ENCODE results near the gene SECISBP2. TPM values are rescaled to one million over a fixed set of nuclear protein-coding genes. Genes with fewer than 3 reads are reported as not detected.

Gene SECISBP2
- total RNA-seq, 1 experiment from 2014 or later: 41.4 TPM

GRCh38 chr9:89372230-89372816 lies 54.0 kb downstream of the SECISBP2 start:
- intact Hi-C loops (cut with micrococcal nuclease; ENCODE audit: unreplicated experiment): no loop called here
- Histone ChIP-seq H3K27me3 (ENCODE audit: insufficient read depth, low read depth) (no peaks in the 10 kb centered on the region), H3K4me1 (replicated peaks; ENCODE audit: insufficient read depth) (no peaks in the 10 kb centered on the region), H3K4me2 (no peak overlapping the region), H3K9me3 (ENCODE audit: insufficient read depth, low read depth) (no peaks in the 10 kb centered on the region), H2AFZ (no peak overlapping the region), H3F3A (ENCODE audit: insufficient read depth, low read depth) (0 out of 2 replicates have a peak, but pooled peaks cover 8% of the 10 kb centered on the region), H3K4me3 (no peak overlapping the region), H3K79me2 (ENCODE audit: low read depth) (no peaks in the 10 kb centered on the region), H3K27ac (no peak overlapping the region), H3K9me2 (ENCODE audit: insufficient read depth) (no peaks in the 10 kb centered on the region), H3K36me3 (ENCODE audit: low read depth) (no peaks in the 10 kb centered on the region), H4K20me1 (ENCODE audit: insufficient read depth) (no peaks in the 10 kb centered on the region)
- CTCF ChIA-PET: no interaction called here
- no TSS peak for BruUV-seq (replicated peaks)
- no peak for TF ChIP-seq CTCF (conservative IDR thresholded peaks at IDR 0.05)
- TF ChIP-seq EZH2 (IDR thresholded peaks at IDR 0.05; ENCODE audit: low read depth): no peak
- POLR2A ChIA-PET (ENCODE audit: unreplicated experiment): interaction anchor here (0.6 kb wide), 1 partner anchor 8 kb away, joined by 5 read pairs; no protein-coding TSS in a partner anchor
- peak in 1 of 2 experiments; percentile 22 for DNase-seq

DNA sequence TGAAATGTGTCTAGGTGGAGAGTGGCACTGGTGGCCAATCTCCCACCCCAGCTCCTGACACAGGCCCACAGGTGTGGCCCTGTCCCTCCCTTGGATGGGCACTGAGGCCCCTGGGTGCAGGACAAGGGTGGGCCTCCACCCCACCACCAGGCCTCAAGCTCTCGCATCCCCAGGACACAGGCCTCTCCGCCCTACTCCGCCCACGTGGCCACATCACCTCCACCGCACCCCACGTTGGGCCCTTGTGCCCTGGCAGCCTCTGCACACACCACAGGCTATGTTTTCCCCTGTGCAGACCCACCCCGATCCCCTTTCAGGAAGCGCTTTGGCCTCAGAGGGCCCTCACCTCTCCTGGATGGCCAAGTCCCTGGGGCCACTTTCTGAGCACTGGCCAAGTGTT lies 54.7 kb downstream of the SECISBP2 start:
- TF ChIP-seq CTCF (conservative IDR thresholded peaks at IDR 0.05) (no peak), EZH2 (IDR thresholded peaks at IDR 0.05; ENCODE audit: low read depth) (no peak)
- Histone ChIP-seq H3K4me3 (no peak overlapping the region), H3K36me3 (ENCODE audit: low read depth) (no peaks in the 10 kb centered on the region), H2AFZ (no peak overlapping the region), H3K4me2 (no peak overlapping the region), H3K9me3 (ENCODE audit: insufficient read depth, low read depth) (no peaks in the 10 kb centered on the region), H4K20me1 (ENCODE audit: insufficient read depth) (no peaks in the 10 kb centered on the region), H3K4me1 (replicated peaks; ENCODE audit: insufficient read depth) (no peaks in the 10 kb centered on the region), H3K79me2 (ENCODE audit: low read depth) (no peaks in the 10 kb centered on the region), H3F3A (ENCODE audit: insufficient read depth, low read depth) (0 out of 2 replicates have a peak, but pooled peaks cover 8% of the 10 kb centered on the region), H3K27me3 (ENCODE audit: insufficient read depth, low read depth) (no peaks in the 10 kb centered on the region), H3K9me2 (ENCODE audit: insufficient read depth) (no peaks in the 10 kb centered on the region), H3K27ac (no peak overlapping the region)
- BruUV-seq (replicated peaks): no TSS peak
- POLR2A ChIA-PET (ENCODE audit: unreplicated experiment): interaction anchor here (0.6 kb wide), 1 partner anchor 8 kb away, joined by 5 read pairs; no protein-coding TSS in a partner anchor
- intact Hi-C loops (cut with micrococcal nuclease; ENCODE audit: unreplicated experiment): no loop called here
- CTCF ChIA-PET: no interaction called here
- no peak for DNase-seq

DNA sequence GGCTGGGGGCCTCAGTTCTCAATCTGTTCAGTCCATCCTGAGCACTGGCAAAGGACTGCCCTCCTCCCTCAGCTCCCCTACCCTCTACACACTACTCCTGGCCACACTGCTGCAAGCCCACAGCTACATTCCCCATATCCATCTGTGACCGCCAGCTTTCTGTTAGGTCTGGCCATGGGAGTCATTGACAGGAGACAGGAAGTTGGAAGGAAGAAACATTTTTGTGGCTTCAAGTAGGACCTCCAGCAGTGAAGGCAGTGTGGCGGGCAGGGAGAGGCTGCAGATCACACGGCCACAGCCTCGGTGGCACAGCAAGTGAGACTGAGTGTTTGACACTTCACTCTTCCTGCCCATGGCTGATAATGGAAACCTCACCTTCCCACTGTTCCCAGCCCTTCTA lies 55.9 kb downstream of the SECISBP2 start:
- H3F3A ChIP-seq (ENCODE audit: insufficient read depth, low read depth): 0 out of 2 replicates have a peak, but pooled peaks cover 8% of the 10 kb centered on the region
- ChIA-PET CTCF (no interaction called here), POLR2A (ENCODE audit: unreplicated experiment) (no interaction called here)
- BruUV-seq (replicated peaks): no TSS peak
- intact Hi-C loops (cut with micrococcal nuclease; ENCODE audit: unreplicated experiment): no loop called here
- H3K4me1 ChIP-seq (replicated peaks; ENCODE audit: insufficient read depth): no peaks in the 10 kb centered on the region
- H2AFZ ChIP-seq: no peak overlapping the region
- no peak overlapping the region for H3K4me3 ChIP-seq
- no peaks in the 10 kb centered on the region for H3K9me2 ChIP-seq (ENCODE audit: insufficient read depth)
- H3K36me3 ChIP-seq (ENCODE audit: low read depth): no peaks in the 10 kb centered on the region
- H4K20me1 ChIP-seq (ENCODE audit: insufficient read depth): no peaks in the 10 kb centered on the region
- H3K79me2 ChIP-seq (ENCODE audit: low read depth): no peaks in the 10 kb centered on the region
- no peaks in the 10 kb centered on the region for H3K9me3 ChIP-seq (ENCODE audit: insufficient read depth, low read depth)
- no peak for TF ChIP-seq CTCF (conservative IDR thresholded peaks at IDR 0.05)
- no peak for TF ChIP-seq EZH2 (IDR thresholded peaks at IDR 0.05; ENCODE audit: low read depth)
- H3K4me2 ChIP-seq: no peak overlapping the region
- no peaks in the 10 kb centered on the region for H3K27me3 ChIP-seq (ENCODE audit: insufficient read depth, low read depth)
- no peak for DNase-seq
- no peak overlapping the region for H3K27ac ChIP-seq
